Kidney capillary endothelial cell (primary cell): ENCODE measurements around the gene ACVR1.

ENCODE experiments used
- DNase-seq: peaks from one replicate; pipeline ENCODE4 v3.0.0-alpha.2; 2018; ENCODE audit warnings: low spot score

The ACVR1 gene

GRCh38 chr2:157876066-157876785 lies at the start of gene ACVR1:
Gene ACVR1, minus strand, starts transcription at chr2:157876330. Its CDS starts 76,837 bp downstream, at chr2:157799493.
- DNase-seq = peak; percentile 95

- DNase-seq = no peak
Observed at GRCh38 chr2:157925071-157925470, 48.9 kb upstream of the ACVR1 start.

GRCh38 chr2:157923598-157924217 lies 47.6 kb upstream of the ACVR1 start:
- DNase-seq = no peak

- DNase-seq = no peak
Observed at GRCh38 chr2:157922815-157923214, 46.7 kb upstream of the ACVR1 start.

GRCh38 chr2:157922336-157922735 lies 46.2 kb upstream of the ACVR1 start:
- no peak for DNase-seq

GRCh38 chr2:157920736-157921135 lies 44.6 kb upstream of the ACVR1 start:
- no peak for DNase-seq

- no peak for DNase-seq
Observed at GRCh38 chr2:157919181-157919580, 43.1 kb upstream of the ACVR1 start.

- DNase-seq = no peak
Observed at GRCh38 chr2:157918319-157918718, 42.2 kb upstream of the ACVR1 start.

GRCh38 chr2:157911750-157912149 lies 35.6 kb upstream of the ACVR1 start:
- no peak for DNase-seq

GRCh38 chr2:157911246-157911645 lies 35.1 kb upstream of the ACVR1 start:
- DNase-seq = no peak

- DNase-seq = no peak
Observed at GRCh38 chr2:157905092-157905491, 29.0 kb upstream of the ACVR1 start.

- DNase-seq = no peak
Observed at GRCh38 chr2:157903626-157904025, 27.5 kb upstream of the ACVR1 start.

GRCh38 chr2:157903151-157903550 lies 27.0 kb upstream of the ACVR1 start:
- DNase-seq = no peak

- no peak for DNase-seq
Observed at GRCh38 chr2:157902692-157903091, 26.6 kb upstream of the ACVR1 start.

GRCh38 chr2:157901325-157901724 lies 25.2 kb upstream of the ACVR1 start:
- no peak for DNase-seq

- DNase-seq = no peak
Observed at GRCh38 chr2:157900684-157901083, 24.6 kb upstream of the ACVR1 start.

GRCh38 chr2:157900203-157900602 lies 24.1 kb upstream of the ACVR1 start:
- no peak for DNase-seq

GRCh38 chr2:157899125-157899839 lies 23.2 kb upstream of the ACVR1 start:
- DNase-seq = no peak

- peak; percentile 52 for DNase-seq
Observed at GRCh38 chr2:157898591-157898996, 22.5 kb upstream of the ACVR1 start.

- no peak for DNase-seq
Observed at GRCh38 chr2:157897106-157897971, 21.2 kb upstream of the ACVR1 start.

- DNase-seq = no peak
Observed at GRCh38 chr2:157895531-157895930, 19.4 kb upstream of the ACVR1 start.
